RWPE1 (cell line): ENCODE data around the gene EYA4.

ENCODE experiments used
- CTCF ChIA-PET: fragments of 350-600 bp; sonication (Branson Sonifier 250); formaldehyde crosslinking; extraction: SDS; loops from one replicate; lab custom pipeline; 2021; lab: Yijun Ruan, JAX
- POLR2A ChIA-PET: fragments of 400-600 bp; formaldehyde crosslinking; extraction: SDS; loops from one replicate; lab custom pipeline; 2020; ENCODE audit warnings: antibody characterized with exemption; ENCODE audit not compliant: low non-redundant PET; lab: Yijun Ruan, JAX
- DNase-seq: peaks from one replicate; pipeline ENCODE4 v3.0.0; 2012; ENCODE audit warnings: low spot score
- H3K27ac ChIP-seq: fragments of 450-650 bp; 2 replicates; pipeline ENCODE4 v1.5.1; 2017
- CTCF ChIP-seq: fragments of 450-650 bp; conservative IDR thresholded peaks from 2 replicates; pipeline ENCODE4 v1.5.1; 2017; ENCODE audit warnings: low read depth, mild to moderate bottlenecking

Gene EYA4

GRCh38 chr6:133555685-133556084 lies 314.5 kb downstream of the EYA4 start:
- CTCF ChIA-PET: no interaction called here
- POLR2A ChIA-PET: no interaction called here
- no peak for TF ChIP-seq CTCF
- no peak for DNase-seq
- no peak overlapping the region for H3K27ac ChIP-seq

GRCh38 chr6:133559926-133560325 lies 318.8 kb downstream of the EYA4 start:
- ChIA-PET CTCF (interaction anchor here (1.1 kb wide), 1 partner anchor 9 kb away, joined by 3 read pairs; no protein-coding TSS in a partner anchor), POLR2A (no interaction called here)
- H3K27ac ChIP-seq: no peak overlapping the region
- no peak for DNase-seq
- no peak for TF ChIP-seq CTCF

DNA sequence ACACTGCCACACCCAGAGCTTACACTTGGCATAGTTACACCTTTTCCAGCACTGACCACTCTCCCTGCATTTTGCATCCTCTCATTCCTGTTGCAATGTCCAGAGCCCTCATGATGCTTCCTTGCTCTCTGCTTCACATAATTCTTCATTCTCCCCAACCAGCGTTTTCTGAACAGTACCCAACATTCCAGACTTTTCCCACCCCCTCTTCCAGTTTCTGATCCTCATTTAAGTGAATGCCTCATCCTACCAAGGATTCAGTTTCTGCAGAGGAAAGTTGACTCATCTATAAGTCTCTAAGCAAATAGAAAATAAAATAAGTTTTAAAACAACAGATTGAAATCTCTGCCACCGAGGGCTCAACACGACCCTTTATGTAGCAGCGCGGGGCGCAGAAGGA lies 326.5 kb downstream of the EYA4 start:
- CTCF ChIA-PET: interaction anchor here (0.6 to 3.0 kb wide), 4 partner anchors 344 to 481 kb away, joined by 3 to 28 read pairs (median 4); no protein-coding TSS in a partner anchor
- DNase-seq: no peak
- H3K27ac ChIP-seq: no peak overlapping the region
- POLR2A ChIA-PET: no interaction called here
- no peak for TF ChIP-seq CTCF

DNA sequence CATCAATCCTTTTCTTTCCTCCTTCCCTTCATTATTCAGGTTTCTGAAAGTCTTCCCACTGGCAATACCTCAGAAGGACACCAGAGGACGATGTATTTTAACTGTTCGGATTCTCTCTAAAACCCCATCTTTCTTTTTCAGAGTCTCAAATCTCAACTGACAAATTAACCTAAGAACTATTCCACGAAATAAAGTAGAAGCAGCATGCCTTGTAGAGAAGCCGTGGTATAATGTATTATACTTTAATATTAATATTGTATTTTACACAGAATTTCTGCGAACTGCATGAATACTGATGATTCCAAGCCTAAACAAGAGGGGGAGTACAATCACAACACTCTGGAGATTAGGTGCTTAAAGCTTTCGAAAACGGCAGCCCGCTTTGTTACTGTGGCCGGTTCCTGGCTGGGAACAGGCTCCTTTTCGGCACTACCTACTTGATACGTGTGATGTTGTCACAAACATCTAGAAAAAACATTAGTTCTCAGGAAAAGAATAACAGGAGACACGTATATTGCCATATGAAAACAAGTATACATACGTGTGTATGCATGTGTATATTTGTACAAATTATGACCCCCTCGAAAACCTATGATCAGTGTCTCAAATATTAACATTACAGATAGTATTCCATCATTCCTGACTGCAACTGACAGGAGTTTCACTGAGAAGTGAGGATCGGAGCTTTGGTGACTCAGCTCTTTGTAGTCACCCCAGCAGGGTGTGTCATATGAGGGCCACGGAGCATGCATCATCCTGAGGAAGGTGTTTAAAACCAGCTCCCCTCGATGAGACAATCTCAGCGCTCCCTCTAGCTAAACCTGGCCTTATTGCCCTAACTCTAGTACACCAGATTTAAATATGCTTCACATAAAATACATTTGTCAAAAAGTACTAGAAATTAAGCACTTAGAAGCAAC lies 328.1 kb downstream of the EYA4 start:
- ChIA-PET CTCF (interaction anchor here (0.5 to 3.0 kb wide), 13 partner anchors 9 to 924 kb away, joined by 3 to 28 read pairs (median 4); no protein-coding TSS in a partner anchor), POLR2A (no interaction called here)
- TF ChIP-seq CTCF: peak; percentile 99
- peak; percentile 97 for DNase-seq
- H3K27ac ChIP-seq: peak overlapping the region; percentile 39; the same call in 1 of the 2 replicates

DNA sequence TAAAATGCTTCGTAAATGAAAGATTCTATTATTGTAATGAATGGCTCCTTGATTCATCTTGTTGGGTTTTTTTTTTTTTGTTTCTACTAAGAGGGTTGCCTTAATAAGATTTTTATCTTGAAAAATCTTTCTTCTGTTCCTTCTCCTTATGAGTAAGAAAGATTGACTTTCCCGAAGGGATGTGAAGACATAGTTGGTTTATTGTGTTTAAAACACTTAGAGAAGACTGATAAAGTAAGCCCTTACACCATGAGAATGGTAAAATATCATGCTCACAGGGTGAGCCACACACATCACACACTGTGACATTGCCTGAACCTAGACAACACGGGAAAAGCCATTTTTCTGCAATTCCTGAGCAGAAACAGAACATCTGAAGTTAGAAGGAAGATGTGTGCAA lies 330.5 kb downstream of the EYA4 start:
- no peak for DNase-seq
- ChIA-PET POLR2A (no interaction called here), CTCF (no interaction called here)
- TF ChIP-seq CTCF: no peak
- no peak overlapping the region for H3K27ac ChIP-seq

DNA sequence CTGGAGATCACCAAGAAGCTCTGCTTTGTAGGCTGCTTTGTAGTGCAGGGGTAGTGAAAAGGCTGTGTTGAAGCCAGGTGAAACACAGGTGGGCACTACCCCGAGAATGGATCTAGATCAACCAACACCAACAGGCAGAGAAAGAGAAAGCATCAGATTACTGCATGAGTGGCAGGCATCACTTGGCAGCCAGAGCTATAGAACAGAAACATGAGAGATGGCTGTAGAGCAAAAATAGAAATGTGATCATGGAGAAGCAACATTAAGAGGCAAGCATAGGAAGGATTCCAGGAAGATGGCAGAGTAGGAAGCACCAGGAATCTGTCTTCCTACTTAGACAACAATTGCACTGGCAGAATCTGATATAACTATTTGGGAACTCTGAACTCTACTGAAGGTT lies 336.7 kb downstream of the EYA4 start:
- H3K27ac ChIP-seq: no peak overlapping the region
- TF ChIP-seq CTCF: no peak
- DNase-seq: no peak
- POLR2A ChIA-PET: no interaction called here
- CTCF ChIA-PET: interaction anchor here (0.5 kb wide), 1 partner anchor 79 kb away, joined by 3 read pairs; no protein-coding TSS in a partner anchor
